HepG2 (cell line): ENCODE measurements around the gene RHOG. TPM values are rescaled to one million over a fixed set of nuclear protein-coding genes. Genes with fewer than 3 reads are reported as not detected.

Experiments
- ATAC-seq: fragments of 200-7000 bp; cut with Tn5 transposase; 3 replicates; pipeline ENCODE4 v1.9.1; 2020; ENCODE audit warnings: mild to moderate bottlenecking, moderate library complexity
- BruUV-seq: library from RNA; stranded (reverse); fragments of 400-500 nt; replicated peaks from 2 replicates; lab custom pipeline; 2021; lab: Mats Ljungman, UMichigan
- CTCF ChIA-PET: fragments of 300-600 bp; formaldehyde crosslinking; extraction: SDS; loops from one replicate; lab custom pipeline; 2021; ENCODE audit warnings: low total read pairs, inconsistent platforms, low intra/inter-chr PET ratio; lab: Yijun Ruan, JAX
- POLR2A ChIA-PET: fragments of 350-600 bp; sonication (Branson Sonifier 250); formaldehyde crosslinking; loops from one replicate; lab custom pipeline; 2020; ENCODE audit warnings: antibody characterized with exemption, inconsistent platforms; lab: Yijun Ruan, JAX
- DNase-seq: peaks from one replicate; pipeline ENCODE4 v3.0.0-alpha.2; 2015; ENCODE audit warnings: low spot score
- FAIRE-seq: peaks from 3 replicates; lab custom pipeline; 2011; peaks lifted over from hg19 to GRCh38; lab: Jason Lieb, UNC
- H2AFZ ChIP-seq: one replicate; pipeline ENCODE4 v1.6.1; 2011; ENCODE audit warnings: low read length, inconsistent platforms
- H3K27ac ChIP-seq: fragments of 300-600 bp; 3 replicates; pipeline ENCODE4 v1.8.0; 2011; ENCODE audit warnings: mixed run types, mild to moderate bottlenecking, mixed read lengths, low read length, inconsistent platforms; ENCODE audit not compliant: insufficient read depth; ENCODE audit errors: extremely low read length
- H3K27me3 ChIP-seq, 2 experiments: fragments of 200-600 bp in 1 of 2; 2 replicates in 1 of 2; 3 replicates in 1 of 2; pipeline versions ENCODE4 v1.6.0 to v1.8.0; 2011; ENCODE audit warnings: low read length in 2 of 2, mild to moderate bottlenecking in 2 of 2, moderate library complexity in 2 of 2, inconsistent platforms in 1 of 2; ENCODE audit not compliant: insufficient read depth in 2 of 2, control insufficient read depth in 1 of 2
- H3K36me3 ChIP-seq, 2 experiments: fragments of 200-600 bp in 1 of 2; replicated peaks in 1 of 2; 2 replicates in 1 of 2; 3 replicates in 1 of 2; pipeline versions ENCODE4 v1.5.1 to v1.8.0; 2011; ENCODE audit warnings: low read length in 2 of 2, inconsistent platforms in 1 of 2; ENCODE audit not compliant: insufficient read depth in 2 of 2, control insufficient read depth in 1 of 2
- H3K4me1 ChIP-seq: 2 replicates; pipeline ENCODE4 v1.5.1; 2012; ENCODE audit warnings: low read length, inconsistent platforms; ENCODE audit not compliant: insufficient read depth
- H3K4me2 ChIP-seq: 2 replicates; pipeline ENCODE4 v1.6.0; 2011; ENCODE audit warnings: low read depth, low read length, inconsistent platforms
- H3K4me3 ChIP-seq, 3 experiments: fragments of 200-600 bp in 1 of 3; sonication (generic), shearing (Covaris generic) in 1 of 3; replicated peaks in 1 of 3; 2 replicates each; pipeline ENCODE4 v1.5.1; 2011 to 2016; ENCODE audit warnings: low read length in 3 of 3, inconsistent platforms in 2 of 3, low read depth in 2 of 3, mild to moderate bottlenecking in 2 of 3, control low read depth in 1 of 3, mixed read lengths in 1 of 3; ENCODE audit not compliant: insufficient read depth in 1 of 3
- H3K79me2 ChIP-seq: one replicate; pipeline ENCODE4 v1.6.1; 2011; ENCODE audit warnings: low read length, inconsistent platforms; ENCODE audit not compliant: insufficient read depth
- H3K9ac ChIP-seq: 2 replicates; pipeline ENCODE4 v1.6.0; 2011; ENCODE audit warnings: mild to moderate bottlenecking, low read depth, low read length, inconsistent platforms; ENCODE audit not compliant: insufficient read depth
- H3K9me3 ChIP-seq: 2 replicates; pipeline ENCODE4 v1.5.1; 2012; ENCODE audit warnings: mild to moderate bottlenecking, low read length
- H4K20me1 ChIP-seq: 2 replicates; pipeline ENCODE4 v1.6.0; 2011; ENCODE audit warnings: inconsistent platforms, mild to moderate bottlenecking, low read length, moderate library complexity; ENCODE audit not compliant: insufficient read depth
- CHD2 ChIP-seq: IDR thresholded peaks from 2 replicates; pipeline ENCODE4 v1.6.1; 2011; ENCODE audit warnings: low read depth, low read length, improper control_type of control experiment
- DR1 ChIP-seq: sonication (generic); formaldehyde crosslinking; IDR thresholded peaks from 2 replicates; pipeline ENCODE4 v1.8.0; 2021; ENCODE audit warnings: mild to moderate bottlenecking, missing genetic modification reagents, inconsistent platforms
- GATA4 ChIP-seq: sonication (generic); IDR thresholded peaks from 2 replicates; pipeline ENCODE4 v1.6.1; 2016; ENCODE audit warnings: antibody characterized with exemption, low read depth, borderline replicate concordance
- GLMP ChIP-seq: sonication (generic); formaldehyde crosslinking; IDR thresholded peaks from 2 replicates; pipeline ENCODE4 v1.9.0; 2021; ENCODE audit warnings: missing genetic modification reagents, mild to moderate bottlenecking, borderline replicate concordance
- PCBP1 ChIP-seq: fragments of 200-400 bp; formaldehyde crosslinking; IDR thresholded peaks from 2 replicates; pipeline ENCODE4 v1.6.1; 2017; ENCODE audit warnings: mild to moderate bottlenecking, low read depth, low read length, borderline replicate concordance
- PHB2 ChIP-seq: fragments of 450-650 bp; IDR thresholded peaks from 2 replicates; pipeline ENCODE4 v1.6.1; 2018; ENCODE audit not compliant: partially characterized antibody
- PHF20 ChIP-seq: sonication (generic); formaldehyde crosslinking; IDR thresholded peaks from 2 replicates; pipeline ENCODE4 v1.5.0; 2020; ENCODE audit warnings: mild to moderate bottlenecking, missing genetic modification reagents
- PITX1 ChIP-seq: sonication (generic); formaldehyde crosslinking; IDR thresholded peaks from 2 replicates; pipeline ENCODE4 v1.5.1; 2020; ENCODE audit warnings: mild to moderate bottlenecking, missing genetic modification reagents
- ZBTB33 ChIP-seq: sonication (generic); formaldehyde crosslinking; IDR thresholded peaks from 2 replicates; pipeline ENCODE4 v1.4.0; 2020; ENCODE audit warnings: missing genetic modification reagents
- ZNF414 ChIP-seq: sonication (generic); formaldehyde crosslinking; IDR thresholded peaks from 2 replicates; pipeline ENCODE4 v1.5.0; 2020; ENCODE audit warnings: missing genetic modification reagents
- ZNF564 ChIP-seq: sonication (generic); formaldehyde crosslinking; IDR thresholded peaks from 2 replicates; pipeline ENCODE4 v1.8.1; 2023; ENCODE audit warnings: mild to moderate bottlenecking, missing genetic modification reagents
- ZNF703 ChIP-seq: sonication (generic); formaldehyde crosslinking; IDR thresholded peaks from 2 replicates; pipeline ENCODE4 v1.5.1; 2020; ENCODE audit warnings: missing genetic modification reagents, mild to moderate bottlenecking, moderate library complexity, borderline replicate concordance
- ZXDC ChIP-seq: sonication (generic); formaldehyde crosslinking; IDR thresholded peaks from 2 replicates; pipeline ENCODE4 v1.5.0; 2020; ENCODE audit warnings: mild to moderate bottlenecking, missing genetic modification reagents
- whole genome bisulfite sequencing: methylation state at CpG from one replicate; pipeline ENCODE4 v1.1.6; 2017; ENCODE audit warnings: low lambda C conversion rate; 5-methylcytosine and 5-hydroxymethylcytosine counted together
- in situ Hi-C: cut with HindIII; loops from 2 replicates; pipeline ENCODE4 v1.10.0; 2017; ENCODE audit warnings: low pct_unique_long_range_greater_than_20kb; ENCODE audit not compliant: extremely low pct_ligation_motif_present
- intact Hi-C: fragments of 100-400 bp; cut with micrococcal nuclease; formaldehyde crosslinking; loops from one replicate; pipeline ENCODE4 v1.10.0; 2022; ENCODE audit not compliant: unreplicated experiment
- polyA plus RNA-seq, 8 experiments: library from polyadenylated mRNA; depleted of rRNA in 3 of 8; stranded (reverse) in 7 of 8; unstranded in 1 of 8; fragments of >200 nt; fragmentation: Illumina TruSeq in 4 of 8; extraction: Trizol in 4 of 8; gene quantifications; 2 replicates each; pipeline versions ENCODE4 v1.2.1 to v1.2.3, GENCODE V29; 2011 to 2016; ENCODE audit warnings: low read depth in 4 of 8, missing spikeins in 1 of 8, mixed read lengths in 1 of 8; ENCODE audit not compliant: insufficient read depth in 1 of 8
- total RNA-seq, 5 experiments: library from RNA; depleted of rRNA; stranded (reverse); fragments of >200 nt; fragmentation: Illumina TruSeq; extraction: Trizol; gene quantifications; 2 replicates each; pipeline ENCODE4 v1.2.3, GENCODE V29; 2016; ENCODE audit warnings: low read depth in 1 of 5

RHOG gene
- total and polyA plus RNA-seq, 2 of the 13 experiments (the other 11 are each of a cell fraction or from before 2014, with no cell fraction given): 7.7 to 23.4 TPM

GRCh38 chr11:3841426-3842350 is 929 bp upstream of the RHOG start (continued):
- TF ChIP-seq ZNF564 (CRISPR knock-in tag) (no peak), DR1 (no peak; the same call in 1 of the 2 replicates)

- peak overlapping the region; percentile 73 for H3K9ac ChIP-seq
- BruUV-seq: no TSS peak
- peak; percentile 67 for ATAC-seq
- H2AFZ ChIP-seq: peak overlapping the region; percentile 9
- DNase-seq: no peak
- in situ Hi-C loops: no loop called here
- H3K9me3 ChIP-seq: no peaks in the 10 kb centered on the region
- H3K79me2 ChIP-seq: peaks cover 23% of the 10 kb centered on the region
- peak overlapping the region; percentile 79 to 84 (median 83) for H3K4me3 ChIP-seq
- peak overlapping the region; percentile 61 for H3K27ac ChIP-seq
- no peaks in the 10 kb centered on the region; a peak in 1 of 5 replicates for H3K27me3 ChIP-seq
- ChIA-PET CTCF (no interaction called here), POLR2A (interaction anchor here (0.5 to 4.8 kb wide), 7 partner anchors 9 to 213 kb away, joined by 3 to 42 read pairs (median 6); partner anchors contain the start of genes NUP98, PGAP2 and STIM1)
- peaks cover 5% of the 10 kb centered on the region; the same call in 1 of the 2 replicates for H4K20me1 ChIP-seq
- H3K4me2 ChIP-seq: peak overlapping the region; percentile 97
- 5% methylated on average over 14 of the region's 46 CpGs for WGBS
- H3K4me1 ChIP-seq: peaks cover 51% of the 10 kb centered on the region
- H3K36me3 ChIP-seq: no peaks in the 10 kb centered on the region; a peak in 1 of 5 replicates
- intact Hi-C loops: loop anchor here (2.0 kb wide), 2 partner anchors 15 to 31 kb away; partner anchors contain the start of genes PGAP2 and STIM1
- no peak for FAIRE-seq
- no peak for TF ChIP-seq PHB2
- no peak for TF ChIP-seq CHD2
- TF ChIP-seq ZNF703 (CRISPR knock-in tag): no peak
- TF ChIP-seq ZBTB33 (CRISPR knock-in tag): no peak
- TF ChIP-seq GATA4: no peak
- no peak for TF ChIP-seq PITX1 (CRISPR knock-in tag)
- TF ChIP-seq GLMP (CRISPR knock-in tag): no peak
- TF ChIP-seq PHF20 (CRISPR knock-in tag): no peak
- no peak for TF ChIP-seq PCBP1
- no peak for TF ChIP-seq ZNF414 (CRISPR knock-in tag)
- TF ChIP-seq ZXDC: no peak
Measured at GRCh38 chr11:3840004-3840869, 522 bp downstream of the RHOG start.
